GM10266 (cell line): ENCODE data around the gene NTN5.
"Not testable (repeated sequence)": the region's sequence is repeated elsewhere in the genome, so short reads cannot be mapped to it uniquely, and the experiment has no call there.

Experiments used
- DNase-seq: peaks from one replicate; pipeline ENCODE4 v3.0.0; 2012; ENCODE audit errors: extremely low spot score
- CTCF ChIP-seq: IDR thresholded peaks from 2 replicates; pipeline ENCODE4 v1.5.1; 2012; ENCODE audit warnings: mild to moderate bottlenecking, low read depth; ENCODE audit not compliant: control insufficient read depth, insufficient read depth; ENCODE audit errors: missing control alignments

The NTN5 gene

GRCh38 chr19:48672994-48673393 lies at the start of gene NTN5:
NTN5 (minus strand) TSS chr19:48673017; CDS start chr19:48670986, 2,031 bp downstream.
- no peak for DNase-seq
- TF ChIP-seq CTCF, result no peak

- DNase-seq, result no peak
- no peak for TF ChIP-seq CTCF
Measured at GRCh38 chr19:48722196-48722708, 49.4 kb upstream of the NTN5 start.

- peak; percentile 99 for DNase-seq
- TF ChIP-seq CTCF, result no peak
Measured at GRCh38 chr19:48720613-48721296, 47.9 kb upstream of the NTN5 start.

- TF ChIP-seq CTCF, result no peak
- DNase-seq, result no peak
Measured at GRCh38 chr19:48720251-48720612, 47.4 kb upstream of the NTN5 start.

GRCh38 chr19:48719263-48720171 lies 46.7 kb upstream of the NTN5 start, which contains the start of gene MAMSTR:
MAMSTR (minus strand) TSS chr19:48719725; CDS start chr19:48719031, 694 bp downstream.
- DNase-seq, result no peak

GRCh38 chr19:48718711-48719231 lies 46.0 kb upstream of the NTN5 start:
- TF ChIP-seq CTCF, result no peak
- no peak for DNase-seq

More at GRCh38 chr19:48719263-48720171, 46.7 kb upstream of the NTN5 start, which contains the start of gene MAMSTR:
- TF ChIP-seq CTCF, result no peak

- not testable (repeated sequence) for DNase-seq
Measured at GRCh38 chr19:48718106-48718505, 45.3 kb upstream of the NTN5 start.
